T-helper 2 cell (primary cell): ENCODE results near the gene TTYH2.
A peak's percentile ranks its signal among the peaks of the same experiment; 100 is the strongest.
"Not testable (repeated sequence)": the region's sequence is repeated elsewhere in the genome, so short reads cannot be mapped to it uniquely, and the experiment has no call there.

Experiments
- DNase-seq, 5 experiments: peaks; one replicate each; pipeline versions ENCODE4 v3.0.0 to v3.0.0-alpha.2; 2012 to 2022

The TTYH2 gene

GRCh38 chr17:74267987-74268499, 54.7 kb downstream of the TTYH2 start:
- DNase-seq, result no peak

DNA sequence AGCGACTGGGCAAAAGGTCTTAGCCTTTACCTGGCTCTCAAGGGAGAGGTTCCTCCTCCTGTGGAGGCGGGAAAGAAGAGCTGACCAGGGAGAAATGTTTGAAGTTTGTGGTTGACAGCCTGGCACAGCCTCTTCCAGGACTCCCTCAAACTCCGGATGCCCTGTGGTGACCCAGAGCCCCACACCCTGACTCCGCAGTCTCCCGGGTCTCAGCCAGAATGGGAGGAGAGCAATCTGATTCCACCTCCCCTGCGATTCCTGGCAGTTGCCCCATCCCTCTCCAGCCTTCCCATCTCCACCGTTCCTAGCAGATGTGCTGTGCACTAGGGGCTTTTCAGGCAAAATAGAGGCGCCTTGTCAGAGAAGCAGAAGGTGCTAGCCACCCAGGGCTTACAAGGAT, 55.2 kb downstream of the TTYH2 start:
- DNase-seq, result no peak

DNA sequence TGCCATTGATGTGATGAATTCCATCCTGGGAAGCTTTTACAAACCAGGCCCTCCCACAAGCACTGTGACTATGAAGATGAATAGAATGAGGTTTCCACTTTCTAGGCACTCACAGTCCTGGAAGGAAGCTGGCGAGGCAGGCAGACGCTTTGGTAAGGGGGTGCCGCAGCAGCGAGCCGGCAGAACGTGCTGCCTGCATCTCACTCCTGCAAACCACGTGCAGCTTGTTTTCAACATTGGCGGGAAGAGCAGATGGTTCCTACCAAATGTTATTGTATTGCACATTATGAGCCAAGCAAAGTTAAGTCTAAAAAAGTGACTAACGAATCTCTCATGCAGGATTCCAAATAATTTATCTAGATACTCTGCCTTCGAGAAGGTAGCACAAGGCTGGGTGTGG, 57.0 kb downstream of the TTYH2 start:
- DNase-seq, result no peak

DNA sequence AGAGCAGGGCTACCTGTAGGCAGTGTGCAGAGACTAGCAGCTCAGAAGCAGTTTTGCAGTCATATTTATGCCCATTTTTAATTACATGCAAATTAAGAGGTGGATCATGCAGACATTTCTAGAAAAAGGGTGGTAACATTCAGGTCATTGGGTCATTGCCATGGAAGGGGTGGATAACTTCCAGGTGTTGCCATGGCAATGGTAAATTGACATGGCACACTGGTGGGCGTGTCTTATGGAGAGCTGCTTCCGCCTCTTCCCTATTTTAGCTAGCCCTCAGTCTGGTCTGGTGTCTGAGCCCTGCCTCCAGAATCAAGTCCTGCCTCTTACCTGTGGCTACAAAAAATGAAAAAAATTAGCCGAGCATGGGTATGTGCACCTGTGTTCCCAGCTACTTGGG, 57.9 kb downstream of the TTYH2 start:
- DNase-seq, result no peak

DNA sequence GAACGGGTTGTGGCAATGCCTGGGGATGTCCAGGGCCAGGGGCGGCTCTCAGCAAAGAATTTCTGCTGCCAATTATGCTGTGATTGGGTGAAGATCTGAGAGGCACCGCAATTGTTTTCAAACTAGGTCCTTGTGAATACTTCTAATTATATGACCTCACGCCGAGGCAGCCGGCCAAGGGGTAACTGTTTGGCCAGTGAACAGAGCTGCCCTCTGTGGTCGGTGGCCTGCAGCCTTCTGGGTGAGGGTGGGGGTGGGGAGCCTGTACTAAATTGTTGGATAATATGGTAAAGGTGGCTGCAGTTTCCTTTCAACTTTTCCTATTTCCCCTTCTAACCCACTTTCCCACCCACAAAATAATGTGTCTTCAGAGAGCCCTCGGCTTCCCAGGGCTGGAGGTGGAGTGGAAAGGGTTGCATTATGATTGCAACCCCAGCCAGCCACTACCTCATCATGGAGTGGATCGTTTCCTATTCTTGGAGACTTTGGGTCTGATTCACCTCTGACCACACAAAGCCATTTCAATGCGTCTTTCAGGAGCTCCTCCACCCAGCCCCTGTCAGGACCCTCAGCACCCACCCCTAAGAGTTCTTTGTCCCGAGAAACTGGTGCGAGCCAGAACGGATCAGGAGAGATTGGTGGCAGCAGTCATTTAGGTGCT, 58.7 kb downstream of the TTYH2 start:
- DNase-seq, result no peak

DNA sequence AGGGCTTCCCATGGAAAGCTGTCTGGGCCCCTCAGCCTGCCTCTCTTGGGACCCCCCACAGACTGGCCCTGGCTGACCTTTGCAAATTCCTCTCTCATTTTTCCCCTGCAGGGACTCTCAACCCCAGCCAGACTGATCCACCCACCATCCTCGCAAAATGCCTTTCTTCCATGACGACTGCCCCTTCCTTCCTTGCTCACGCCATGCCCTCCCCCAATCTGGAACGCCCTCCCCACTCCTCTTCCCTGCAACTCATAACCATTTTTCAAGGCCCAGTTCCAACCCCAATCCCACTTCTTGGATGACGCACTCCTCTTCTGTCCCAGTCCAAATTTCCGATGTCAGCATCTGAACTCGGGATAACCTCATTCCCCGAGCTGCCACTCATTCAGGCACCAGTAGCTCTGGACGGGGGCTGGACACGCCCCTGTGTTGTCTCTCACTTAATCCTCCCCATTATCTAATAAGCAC, 59.4 kb downstream of the TTYH2 start:
- DNase-seq, result no peak

DNA sequence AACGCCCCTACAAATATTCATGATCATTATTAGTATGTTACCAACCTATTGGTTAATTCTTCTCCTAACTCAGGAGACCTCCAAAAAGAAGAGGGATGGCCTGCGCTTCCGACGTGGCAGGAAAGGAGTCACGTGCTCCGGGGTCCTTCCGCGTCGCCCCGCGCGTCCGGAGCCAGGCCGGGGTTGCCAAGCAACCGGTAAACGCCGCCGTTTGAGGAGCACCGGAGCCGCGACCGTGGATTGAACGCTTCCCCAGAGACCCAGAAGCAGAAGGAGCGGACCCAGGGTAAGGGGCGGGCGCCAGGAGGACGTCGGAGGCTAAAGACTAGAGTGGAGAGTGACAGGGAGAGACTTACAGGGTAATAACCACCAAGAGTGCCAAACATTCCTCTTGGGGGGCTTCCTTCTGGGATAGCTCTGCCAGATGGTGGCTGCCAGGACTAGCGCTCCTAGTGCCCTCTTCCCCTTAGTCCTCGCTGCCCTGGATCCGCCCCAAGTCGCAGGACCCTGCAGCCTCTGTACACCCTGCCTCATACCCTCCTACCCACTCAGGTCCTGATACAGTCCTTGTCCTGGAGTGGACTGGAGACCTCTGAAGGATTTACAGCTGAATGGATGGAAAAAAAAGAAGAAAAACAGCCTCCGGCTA, 60.8 kb downstream of the TTYH2 start, which contains the start of gene DNAI2:
TSS of gene DNAI2 (plus strand) at position 175 of the 649 bp plus-strand sequence. CDS start 7,584 bp downstream, outside the sequence.
- DNase-seq, result peak in 2 of 5 experiments; percentile 17 to 33

- DNase-seq, result no peak
Observed at GRCh38 chr17:74274709-74275340, 61.5 kb downstream of the TTYH2 start.

DNA sequence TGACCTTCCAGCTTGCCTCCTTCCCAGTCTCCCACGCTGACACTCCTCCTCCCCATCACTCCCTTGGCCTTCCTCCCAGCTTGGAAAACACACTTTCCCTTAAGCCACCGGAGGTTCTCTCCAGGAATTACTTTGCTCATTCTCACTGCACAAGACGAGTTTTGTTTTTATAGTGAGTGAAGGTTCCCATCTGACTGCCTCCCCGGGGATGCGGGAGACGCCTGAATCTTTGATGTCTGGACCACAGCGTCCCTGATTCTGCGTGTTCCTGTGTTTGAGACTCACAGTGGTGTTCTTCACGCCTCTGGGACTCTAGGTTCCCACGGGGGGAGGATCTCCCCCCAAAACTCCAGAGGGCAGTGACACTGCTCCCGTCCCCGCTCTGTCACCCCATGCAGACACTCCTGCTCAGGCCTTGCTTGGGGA, 62.7 kb downstream of the TTYH2 start:
- no peak for DNase-seq

- DNase-seq, result no peak
Observed at GRCh38 chr17:74276541-74277009, 63.2 kb downstream of the TTYH2 start.

DNA sequence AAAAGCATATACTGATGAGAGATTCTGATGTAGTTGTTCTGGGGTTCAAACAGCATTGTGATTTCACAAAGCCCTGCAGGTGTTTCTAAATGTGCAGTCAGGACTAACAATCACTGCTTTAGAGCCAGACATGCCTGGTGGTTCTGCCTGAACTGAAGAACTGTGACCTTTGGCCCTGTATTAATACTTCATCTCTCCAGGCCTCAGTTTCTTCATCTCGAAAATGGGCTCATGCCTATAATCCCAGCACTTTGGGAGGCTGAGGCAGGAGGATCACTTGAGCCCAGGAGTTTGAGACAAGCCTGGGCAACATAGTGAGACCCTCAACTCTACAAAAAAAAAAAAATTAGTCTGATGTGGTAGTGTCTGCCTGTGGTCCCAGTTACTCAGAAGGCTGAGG, 64.6 kb downstream of the TTYH2 start:
- no peak for DNase-seq

DNA sequence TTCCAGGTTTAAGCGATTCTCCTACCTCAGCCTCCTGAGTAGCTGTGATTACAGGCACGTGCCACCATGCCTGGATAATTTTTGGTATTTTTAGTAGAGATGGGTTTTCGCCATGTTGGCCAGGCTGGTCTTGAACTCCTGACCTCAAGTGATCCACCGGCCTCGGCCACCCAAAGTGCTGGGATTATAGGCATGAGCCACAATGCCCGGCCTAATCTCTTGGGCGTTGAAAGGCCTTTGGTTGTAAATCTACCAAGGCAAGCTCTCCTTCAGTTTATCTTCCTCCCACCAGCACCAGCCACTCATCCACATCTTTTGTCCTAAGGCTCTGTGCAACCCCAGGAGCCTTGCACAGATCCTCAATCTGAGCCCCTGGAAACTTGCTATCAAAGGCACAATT, 66.2 kb downstream of the TTYH2 start:
- DNase-seq, result not testable (repeated sequence)

DNA sequence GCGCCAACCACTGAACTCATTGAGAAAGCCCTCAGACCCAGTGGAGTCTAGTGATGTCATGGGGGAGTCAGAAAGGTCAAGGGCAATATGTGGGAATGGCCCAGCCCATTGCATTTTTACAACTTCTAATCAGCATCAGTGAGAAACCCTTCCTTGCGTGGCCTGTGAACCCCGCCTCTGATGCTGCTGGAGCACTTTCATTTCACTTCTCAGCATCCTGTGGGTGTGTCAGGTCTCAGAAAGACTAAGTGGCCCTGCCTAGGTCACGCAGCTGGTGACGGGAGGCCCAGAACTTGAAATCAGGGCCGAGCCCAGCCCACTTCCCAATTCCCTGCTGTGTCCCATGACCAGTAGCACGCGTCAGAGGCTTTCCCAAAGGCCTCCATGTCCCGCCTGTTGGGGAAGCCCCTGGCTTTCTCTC, 66.7 kb downstream of the TTYH2 start:
- peak in 4 of 5 experiments; percentile 26 to 91 (median 42) for DNase-seq

DNA sequence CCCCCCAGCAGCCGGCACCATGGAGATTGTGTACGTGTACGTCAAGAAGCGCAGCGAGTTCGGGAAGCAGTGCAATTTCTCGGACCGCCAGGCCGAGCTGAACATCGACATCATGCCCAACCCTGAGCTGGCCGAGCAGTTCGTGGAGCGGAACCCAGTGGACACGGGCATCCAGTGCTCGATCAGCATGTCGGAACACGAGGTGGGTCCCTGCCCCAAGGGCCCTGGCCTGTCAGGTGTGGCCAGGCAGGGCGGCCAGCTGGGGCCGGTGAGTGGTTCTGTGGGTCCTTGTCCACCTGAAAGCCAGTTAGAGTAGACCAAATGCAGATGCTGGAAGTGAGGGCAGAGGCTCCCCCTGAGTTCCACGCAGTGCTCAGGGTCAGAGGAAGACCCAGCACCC, 68.4 kb downstream of the TTYH2 start:
- no peak for DNase-seq

- not testable (repeated sequence) for DNase-seq
Observed at GRCh38 chr17:74282274-74282586, 68.9 kb downstream of the TTYH2 start.

DNA sequence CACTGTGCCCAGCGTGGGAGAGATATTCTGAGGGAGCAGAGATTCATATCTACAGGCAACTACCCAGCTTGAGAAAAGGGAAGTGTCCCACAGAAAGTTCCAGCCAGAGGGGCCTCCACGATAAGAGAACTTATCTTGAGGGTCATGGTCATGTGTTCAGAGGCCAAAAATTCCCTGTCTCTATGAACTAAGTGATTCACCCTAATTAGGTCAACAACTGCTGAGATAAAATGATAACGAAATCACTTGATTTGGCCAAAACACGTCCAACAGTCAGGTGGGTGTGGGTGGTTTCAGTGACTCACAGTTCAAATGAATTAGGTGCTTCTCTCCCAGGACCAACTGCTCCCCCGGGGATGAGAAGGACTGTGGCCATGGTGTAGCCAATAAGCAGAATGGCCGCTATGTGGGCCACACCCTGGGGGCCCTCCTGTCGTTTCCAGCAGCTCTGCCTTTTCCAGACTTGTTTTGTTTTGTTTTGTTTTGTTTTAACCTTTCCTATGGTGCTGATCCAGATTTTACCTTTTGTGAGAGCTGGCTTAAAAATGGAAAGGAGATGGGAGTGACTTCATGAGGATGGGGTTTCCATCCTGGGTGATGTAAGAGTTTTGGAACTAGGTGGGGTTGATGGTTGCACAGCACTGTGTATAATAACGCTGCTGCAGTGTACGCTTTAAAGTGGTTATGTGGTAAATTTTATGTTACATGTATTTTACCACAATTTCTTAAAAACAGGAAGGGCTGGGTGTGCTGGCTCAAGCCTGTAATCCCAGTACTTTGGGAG, 69.4 kb downstream of the TTYH2 start:
- DNase-seq, result peak in 4 of 5 experiments; percentile 29 to 90 (median 56)

DNA sequence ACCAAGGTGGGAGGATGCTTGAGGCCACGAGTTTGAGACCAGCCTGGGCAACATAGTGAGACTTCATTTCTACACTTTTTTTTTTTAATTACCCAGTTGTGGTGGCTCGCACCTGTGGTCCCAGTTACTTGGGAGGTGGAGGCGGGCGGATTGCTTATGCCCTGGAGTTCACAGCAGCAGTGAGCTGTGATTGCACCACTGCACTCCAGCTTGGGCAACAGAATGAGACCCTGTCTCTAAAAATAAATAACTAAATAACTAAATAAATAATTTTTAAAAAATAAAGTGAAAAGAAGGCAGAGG, 70.0 kb downstream of the TTYH2 start:
- peak in 1 of 5 experiments; percentile 5 for DNase-seq

GRCh38 chr17:74287031-74287602, 73.7 kb downstream of the TTYH2 start:
- DNase-seq, result no peak

DNA sequence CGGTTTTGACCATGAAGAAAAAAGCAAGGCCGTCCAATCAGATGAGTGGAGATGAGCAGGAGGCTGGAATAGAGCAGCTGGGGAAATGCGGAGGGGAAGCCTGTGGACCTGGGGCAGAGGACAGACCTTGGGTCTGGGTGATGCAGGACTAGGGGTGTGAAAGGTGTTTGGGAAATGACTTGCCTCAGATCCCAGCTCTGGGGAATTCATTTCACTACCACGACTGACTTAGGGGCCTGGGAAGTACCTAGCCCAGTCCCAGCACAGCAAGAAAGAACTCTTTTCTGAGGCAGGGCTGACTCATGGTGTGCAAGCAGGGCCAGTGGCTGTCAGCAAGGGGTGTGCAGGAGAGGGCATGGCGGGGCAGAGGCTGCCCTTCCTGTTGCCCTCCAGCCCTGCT, 75.4 kb downstream of the TTYH2 start:
- no peak for DNase-seq

GRCh38 chr17:74289688-74290087, 76.3 kb downstream of the TTYH2 start:
- DNase-seq, result no peak

DNA sequence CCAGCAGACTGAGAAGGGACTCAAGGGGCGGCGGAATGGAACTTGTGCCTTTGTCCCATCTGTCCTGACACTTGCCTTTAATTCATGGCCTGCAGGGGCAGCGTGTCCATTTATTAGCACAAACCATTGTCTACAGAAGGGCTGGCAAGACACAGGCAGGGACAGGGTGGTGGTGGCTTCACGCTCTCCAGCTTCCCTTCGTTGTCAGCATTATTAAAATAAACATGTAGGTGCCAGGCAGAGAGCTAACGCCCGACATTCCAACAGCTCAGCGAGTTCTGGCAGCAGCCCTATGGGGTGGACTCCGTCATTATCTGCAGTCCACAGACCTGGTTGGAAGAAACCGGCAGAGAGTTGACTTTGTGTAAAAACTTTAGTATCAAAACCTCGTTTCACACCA, 77.0 kb downstream of the TTYH2 start:
- DNase-seq, result no peak

GRCh38 chr17:74292495-74292894, 79.1 kb downstream of the TTYH2 start:
- DNase-seq, result no peak
